ENCODE results near the gene VEGFC.

DNA sequence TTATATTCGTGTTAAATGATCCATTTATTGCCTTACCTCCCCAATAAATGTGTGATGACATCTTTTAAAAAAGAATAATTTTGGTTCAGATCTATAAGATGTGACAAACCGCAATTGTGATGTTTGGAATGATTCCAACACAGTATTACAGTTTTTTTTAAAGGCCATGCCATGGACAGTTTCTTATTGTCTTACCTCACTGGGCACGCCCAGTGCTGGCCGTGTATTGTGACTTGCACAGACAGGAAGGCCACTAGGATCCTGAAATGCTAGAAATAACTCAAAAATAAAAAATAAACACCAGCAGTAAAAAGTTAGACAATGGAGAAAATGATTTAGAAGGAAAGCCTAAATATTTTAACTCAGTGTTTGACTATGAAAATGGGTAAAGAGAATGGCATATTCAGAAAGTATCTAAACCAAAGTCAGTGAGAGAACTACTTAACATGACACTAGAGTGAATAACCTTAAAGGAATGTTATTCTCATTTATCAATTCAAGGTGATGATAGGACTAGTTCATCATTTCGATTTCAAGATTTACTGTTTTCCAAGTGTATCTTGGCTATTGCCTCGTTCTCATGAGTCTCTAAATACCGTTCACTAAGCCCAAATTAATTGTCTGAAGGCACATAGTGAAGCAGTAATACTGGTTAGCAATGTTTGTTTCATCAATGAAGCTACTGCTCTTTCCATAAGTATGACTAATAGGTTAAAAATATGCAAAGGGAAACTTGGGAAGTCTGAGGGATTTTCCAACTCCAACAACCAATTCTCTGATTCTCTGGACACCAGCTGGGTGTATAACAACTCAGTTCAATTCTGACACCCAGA lies 46.1 kb upstream of the VEGFC start:
- TF ChIP-seq, protein P1, sequence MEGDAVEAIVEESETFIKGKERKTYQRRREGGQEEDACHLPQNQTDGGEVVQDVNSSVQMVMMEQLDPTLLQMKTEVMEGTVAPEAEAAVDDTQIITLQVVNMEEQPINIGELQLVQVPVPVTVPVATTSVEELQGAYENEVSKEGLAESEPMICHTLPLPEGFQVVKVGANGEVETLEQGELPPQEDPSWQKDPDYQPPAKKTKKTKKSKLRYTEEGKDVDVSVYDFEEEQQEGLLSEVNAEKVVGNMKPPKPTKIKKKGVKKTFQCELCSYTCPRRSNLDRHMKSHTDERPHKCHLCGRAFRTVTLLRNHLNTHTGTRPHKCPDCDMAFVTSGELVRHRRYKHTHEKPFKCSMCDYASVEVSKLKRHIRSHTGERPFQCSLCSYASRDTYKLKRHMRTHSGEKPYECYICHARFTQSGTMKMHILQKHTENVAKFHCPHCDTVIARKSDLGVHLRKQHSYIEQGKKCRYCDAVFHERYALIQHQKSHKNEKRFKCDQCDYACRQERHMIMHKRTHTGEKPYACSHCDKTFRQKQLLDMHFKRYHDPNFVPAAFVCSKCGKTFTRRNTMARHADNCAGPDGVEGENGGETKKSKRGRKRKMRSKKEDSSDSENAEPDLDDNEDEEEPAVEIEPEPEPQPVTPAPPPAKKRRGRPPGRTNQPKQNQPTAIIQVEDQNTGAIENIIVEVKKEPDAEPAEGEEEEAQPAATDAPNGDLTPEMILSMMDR (IDR thresholded peaks at IDR 0.05), result no peak
- TF ChIP-seq, protein P2, sequence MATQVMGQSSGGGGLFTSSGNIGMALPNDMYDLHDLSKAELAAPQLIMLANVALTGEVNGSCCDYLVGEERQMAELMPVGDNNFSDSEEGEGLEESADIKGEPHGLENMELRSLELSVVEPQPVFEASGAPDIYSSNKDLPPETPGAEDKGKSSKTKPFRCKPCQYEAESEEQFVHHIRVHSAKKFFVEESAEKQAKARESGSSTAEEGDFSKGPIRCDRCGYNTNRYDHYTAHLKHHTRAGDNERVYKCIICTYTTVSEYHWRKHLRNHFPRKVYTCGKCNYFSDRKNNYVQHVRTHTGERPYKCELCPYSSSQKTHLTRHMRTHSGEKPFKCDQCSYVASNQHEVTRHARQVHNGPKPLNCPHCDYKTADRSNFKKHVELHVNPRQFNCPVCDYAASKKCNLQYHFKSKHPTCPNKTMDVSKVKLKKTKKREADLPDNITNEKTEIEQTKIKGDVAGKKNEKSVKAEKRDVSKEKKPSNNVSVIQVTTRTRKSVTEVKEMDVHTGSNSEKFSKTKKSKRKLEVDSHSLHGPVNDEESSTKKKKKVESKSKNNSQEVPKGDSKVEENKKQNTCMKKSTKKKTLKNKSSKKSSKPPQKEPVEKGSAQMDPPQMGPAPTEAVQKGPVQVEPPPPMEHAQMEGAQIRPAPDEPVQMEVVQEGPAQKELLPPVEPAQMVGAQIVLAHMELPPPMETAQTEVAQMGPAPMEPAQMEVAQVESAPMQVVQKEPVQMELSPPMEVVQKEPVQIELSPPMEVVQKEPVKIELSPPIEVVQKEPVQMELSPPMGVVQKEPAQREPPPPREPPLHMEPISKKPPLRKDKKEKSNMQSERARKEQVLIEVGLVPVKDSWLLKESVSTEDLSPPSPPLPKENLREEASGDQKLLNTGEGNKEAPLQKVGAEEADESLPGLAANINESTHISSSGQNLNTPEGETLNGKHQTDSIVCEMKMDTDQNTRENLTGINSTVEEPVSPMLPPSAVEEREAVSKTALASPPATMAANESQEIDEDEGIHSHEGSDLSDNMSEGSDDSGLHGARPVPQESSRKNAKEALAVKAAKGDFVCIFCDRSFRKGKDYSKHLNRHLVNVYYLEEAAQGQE (IDR thresholded peaks at IDR 0.05; ENCODE audit: insufficient read depth in 1 of 2, low read depth in 2 of 2, low read length in 1 of 2), result no peak
